Large intestine (tissue), 3 donors: ENCODE results near the gene TSSK6. TPM values are rescaled to one million over a fixed set of nuclear protein-coding genes. Genes with fewer than 3 reads are reported as not detected.

ENCODE experiments used
- DNase-seq, 2 donors: peaks; one replicate each; pipeline versions ENCODE4 v3.0.0 to v3.0.0-alpha.2; 2013
- H3K27ac ChIP-seq: one replicate; pipeline ENCODE4 v1.5.1; 2013; ENCODE audit warnings: low read length
- H3K27me3 ChIP-seq: 2 replicates; pipeline ENCODE4 v1.6.1; 2013; ENCODE audit warnings: low read length; ENCODE audit not compliant: control insufficient read depth, insufficient read depth
- H3K36me3 ChIP-seq: 2 replicates; pipeline ENCODE4 v1.6.1; 2013; ENCODE audit warnings: low read length; ENCODE audit not compliant: control insufficient read depth, insufficient read depth
- H3K4me1 ChIP-seq: one replicate; pipeline ENCODE4 v1.6.1; 2013; ENCODE audit warnings: low read length; ENCODE audit not compliant: control insufficient read depth, insufficient read depth
- H3K4me3 ChIP-seq: one replicate; pipeline ENCODE4 v1.5.1; 2013; ENCODE audit warnings: low read length
- H3K9me3 ChIP-seq: one replicate; pipeline ENCODE4 v1.6.1; 2013; ENCODE audit warnings: mild to moderate bottlenecking, low read depth, low read length, moderate library complexity; ENCODE audit not compliant: control insufficient read depth
- WGBS: methylation state at CpG from one replicate; pipeline ENCODE4 v1.1.5; 2013; ENCODE audit warnings: low lambda C conversion rate; ENCODE audit not compliant: insufficient coverage; 5-methylcytosine and 5-hydroxymethylcytosine counted together
- polyA plus RNA-seq: library from polyadenylated mRNA; unstranded; fragments of 120-200 nt; gene quantifications from one replicate; pipeline ENCODE4 v1.2.1, GENCODE V29; 2013

Gene TSSK6
- polyA plus RNA-seq, 1 donor = 1.2 TPM

GRCh38 chr19:19471682-19472081, 43.7 kb downstream of the TSSK6 start:
- H3K27me3 ChIP-seq = no peaks in the 10 kb centered on the region
- no peak overlapping the region for H3K4me3 ChIP-seq
- no peak overlapping the region for H3K27ac ChIP-seq
- 83% methylated on average over 1 of the region's 6 CpGs for WGBS
- H3K9me3 ChIP-seq = peaks cover 23% of the 10 kb centered on the region
- H3K36me3 ChIP-seq = peaks cover 46% of the 10 kb centered on the region
- no peak for DNase-seq
- no peaks in the 10 kb centered on the region for H3K4me1 ChIP-seq

GRCh38 chr19:19470579-19470978, 44.8 kb downstream of the TSSK6 start:
- no peaks in the 10 kb centered on the region for H3K4me1 ChIP-seq
- H3K9me3 ChIP-seq = peaks cover 23% of the 10 kb centered on the region
- no peak for DNase-seq
- no peak overlapping the region for H3K27ac ChIP-seq
- H3K27me3 ChIP-seq = no peaks in the 10 kb centered on the region
- no peak overlapping the region for H3K4me3 ChIP-seq
- no CpG with 5 or more reads among the region's 3 CpGs for WGBS
- H3K36me3 ChIP-seq = peaks cover 50% of the 10 kb centered on the region

DNA sequence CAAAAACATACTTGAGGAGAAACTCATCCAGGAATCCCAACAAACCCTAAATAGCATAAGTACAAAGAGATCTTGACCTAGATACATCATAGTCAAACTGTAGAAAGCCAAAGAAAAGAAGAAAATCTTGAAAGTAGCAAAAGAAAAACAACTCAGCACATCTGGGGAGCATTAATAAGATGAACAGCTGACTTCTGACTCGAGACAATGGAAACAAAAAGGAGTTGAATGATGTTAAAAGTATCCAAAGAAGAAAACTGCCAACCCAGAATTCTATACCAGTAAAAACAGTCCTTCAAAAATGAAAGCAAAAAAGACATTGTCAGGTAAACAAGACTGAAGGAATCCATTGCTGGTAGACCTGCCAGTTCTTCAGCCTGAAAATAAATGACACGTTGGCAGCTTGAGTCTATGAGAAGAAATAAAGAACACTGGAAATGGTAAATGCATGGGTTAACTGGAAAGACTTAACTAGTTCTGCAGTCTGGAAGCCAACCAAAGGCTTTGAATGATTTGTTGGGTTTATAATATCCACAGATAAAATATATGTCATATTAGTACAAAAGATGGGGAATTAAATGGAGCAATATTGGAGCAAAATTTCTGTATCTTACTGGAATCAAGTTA, 46.8 kb downstream of the TSSK6 start:
- no peak for DNase-seq
- Histone ChIP-seq H3K4me1 (peaks cover 17% of the 10 kb centered on the region), H3K36me3 (peaks cover 41% of the 10 kb centered on the region), H3K9me3 (peaks cover 23% of the 10 kb centered on the region), H3K4me3 (no peak overlapping the region), H3K27me3 (no peaks in the 10 kb centered on the region), H3K27ac (no peak overlapping the region)
- 100% methylated on average over 2 of the region's 2 CpGs for WGBS

GRCh38 chr19:19466201-19466600, 49.1 kb downstream of the TSSK6 start:
- WGBS = no CpG with 5 or more reads among the region's 6 CpGs
- Histone ChIP-seq H3K4me1 (peaks cover 40% of the 10 kb centered on the region), H3K27me3 (no peaks in the 10 kb centered on the region), H3K27ac (no peak overlapping the region), H3K4me3 (no peak overlapping the region), H3K9me3 (peaks cover 23% of the 10 kb centered on the region), H3K36me3 (peaks cover 32% of the 10 kb centered on the region)
- no peak for DNase-seq

DNA sequence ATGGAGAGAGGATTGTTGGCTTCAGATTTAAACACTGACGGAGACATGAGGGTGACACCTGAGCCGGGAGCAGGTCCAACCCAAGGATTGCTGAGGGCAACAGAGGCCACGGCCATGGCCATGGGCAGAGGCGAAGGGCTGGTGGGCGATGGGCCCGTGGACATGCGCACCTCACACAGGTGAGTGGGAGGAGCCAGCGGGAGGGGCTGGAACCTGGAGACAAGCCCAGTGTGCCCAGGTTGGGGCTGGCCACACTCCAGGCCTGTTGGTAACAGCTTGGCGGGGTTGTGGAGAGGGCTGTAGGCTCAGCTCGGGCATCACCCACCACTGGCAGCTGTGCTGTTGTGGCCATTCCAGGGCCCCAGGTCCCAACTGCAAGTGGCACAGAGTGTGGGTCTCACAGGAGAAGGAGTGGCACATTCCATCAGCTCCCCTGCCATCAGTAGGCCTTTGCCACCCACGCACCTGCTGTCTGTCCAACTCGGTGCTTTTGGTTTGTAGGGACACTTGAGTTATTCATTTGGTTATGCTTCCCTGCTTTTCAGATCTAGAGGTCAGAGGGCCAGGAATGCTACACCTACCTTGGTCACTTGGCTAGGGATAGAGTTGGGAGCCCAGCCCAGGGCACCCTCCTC, 49.8 kb downstream of the TSSK6 start:
- Histone ChIP-seq H3K9me3 (peaks cover 23% of the 10 kb centered on the region), H3K36me3 (peaks cover 32% of the 10 kb centered on the region), H3K27ac (no peak overlapping the region), H3K4me3 (no peak overlapping the region), H3K4me1 (peaks cover 43% of the 10 kb centered on the region), H3K27me3 (no peaks in the 10 kb centered on the region)
- DNase-seq = no peak
- no CpG with 5 or more reads among the region's 12 CpGs for WGBS

DNA sequence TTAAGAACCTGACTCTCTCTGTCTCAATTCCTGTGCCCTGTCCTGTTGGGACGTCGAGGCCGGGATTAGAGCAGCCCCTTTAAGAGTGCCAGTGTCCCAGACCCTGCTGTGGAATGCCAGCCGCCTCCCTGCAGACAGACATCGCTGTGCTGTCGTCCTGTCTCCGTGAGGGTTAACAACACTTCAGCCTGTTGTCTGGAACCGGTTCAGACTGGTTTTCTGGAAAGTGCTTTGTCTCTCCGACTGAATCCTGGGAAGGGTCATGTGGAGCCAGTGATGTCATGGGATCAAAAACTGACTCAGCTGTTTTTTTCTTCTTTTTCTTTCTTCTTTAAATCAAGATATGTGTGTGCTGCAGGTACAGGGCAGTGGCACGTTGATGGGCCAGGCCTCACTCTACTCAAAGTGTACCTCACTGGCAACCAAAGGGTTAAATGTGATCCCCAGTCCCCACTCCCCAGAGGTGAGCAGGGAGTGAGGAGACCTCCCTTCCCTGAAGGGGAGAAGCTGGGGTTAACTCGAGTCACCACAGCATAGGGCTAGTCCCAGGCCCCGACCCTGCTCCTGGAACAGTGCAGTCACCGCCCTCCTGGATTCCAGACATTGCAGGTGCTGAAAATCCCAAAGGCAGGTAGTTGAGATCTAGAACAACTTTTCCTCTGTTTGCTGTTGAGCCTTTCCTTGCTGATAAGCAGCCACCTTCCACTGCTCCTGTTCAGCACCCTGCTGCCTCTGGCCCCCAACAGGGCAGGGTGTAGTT, 50.8 kb downstream of the TSSK6 start:
- DNase-seq = peak; percentile 82 to 92
- Histone ChIP-seq H3K4me3 (no peak overlapping the region), H3K4me1 (peaks cover 50% of the 10 kb centered on the region), H3K9me3 (peaks cover 23% of the 10 kb centered on the region), H3K36me3 (peaks cover 32% of the 10 kb centered on the region), H3K27ac (peak overlapping the region; percentile 69), H3K27me3 (no peaks in the 10 kb centered on the region)
- 0% methylated on average over 1 of the region's 13 CpGs for whole genome bisulfite sequencing

Other genes with a start within 250 kb of the TSSK6 start
- 56.9 TPM for gene TM6SF2, start 242.2 kb downstream of the TSSK6 start, polyA plus RNA-seq
- gene SUGP1, start 195.0 kb downstream of the TSSK6 start, polyA plus RNA-seq = 38.3 TPM
- gene MAU2, start 194.7 kb downstream of the TSSK6 start, polyA plus RNA-seq = 55.2 TPM
- 46.8 TPM for gene GATAD2A, start 109.9 kb downstream of the TSSK6 start, polyA plus RNA-seq
- gene NDUFA13, start 677 bp upstream of the TSSK6 start, polyA plus RNA-seq = 219 TPM
- 9.5 TPM for gene YJEFN3, start 13.4 kb upstream of the TSSK6 start, polyA plus RNA-seq
- gene CILP2, start 22.7 kb upstream of the TSSK6 start, polyA plus RNA-seq = 0.09 TPM
- 2.3 TPM for gene PBX4, start 103.1 kb upstream of the TSSK6 start, polyA plus RNA-seq
- gene LPAR2, start 112.7 kb upstream of the TSSK6 start, polyA plus RNA-seq = 11.9 TPM
- gene GMIP, start 128.1 kb upstream of the TSSK6 start, polyA plus RNA-seq = 7.7 TPM
- gene ATP13A1, start 148.1 kb upstream of the TSSK6 start, polyA plus RNA-seq = 54.1 TPM
- gene ZNF101, start 153.3 kb upstream of the TSSK6 start, polyA plus RNA-seq = 9.1 TPM
- 8.1 TPM for gene ZNF14, start 217.6 kb upstream of the TSSK6 start, polyA plus RNA-seq